ENCODE results near the gene SIRT6. TPM values are rescaled to one million over a fixed set of nuclear protein-coding genes. Genes with fewer than 3 reads are reported as not detected.
A peak's percentile ranks its signal among the peaks of the same experiment; 100 is the strongest.

SIRT6 gene
- total RNA-seq, 1 donor from 2014 or later: 11.8 TPM

DNA sequence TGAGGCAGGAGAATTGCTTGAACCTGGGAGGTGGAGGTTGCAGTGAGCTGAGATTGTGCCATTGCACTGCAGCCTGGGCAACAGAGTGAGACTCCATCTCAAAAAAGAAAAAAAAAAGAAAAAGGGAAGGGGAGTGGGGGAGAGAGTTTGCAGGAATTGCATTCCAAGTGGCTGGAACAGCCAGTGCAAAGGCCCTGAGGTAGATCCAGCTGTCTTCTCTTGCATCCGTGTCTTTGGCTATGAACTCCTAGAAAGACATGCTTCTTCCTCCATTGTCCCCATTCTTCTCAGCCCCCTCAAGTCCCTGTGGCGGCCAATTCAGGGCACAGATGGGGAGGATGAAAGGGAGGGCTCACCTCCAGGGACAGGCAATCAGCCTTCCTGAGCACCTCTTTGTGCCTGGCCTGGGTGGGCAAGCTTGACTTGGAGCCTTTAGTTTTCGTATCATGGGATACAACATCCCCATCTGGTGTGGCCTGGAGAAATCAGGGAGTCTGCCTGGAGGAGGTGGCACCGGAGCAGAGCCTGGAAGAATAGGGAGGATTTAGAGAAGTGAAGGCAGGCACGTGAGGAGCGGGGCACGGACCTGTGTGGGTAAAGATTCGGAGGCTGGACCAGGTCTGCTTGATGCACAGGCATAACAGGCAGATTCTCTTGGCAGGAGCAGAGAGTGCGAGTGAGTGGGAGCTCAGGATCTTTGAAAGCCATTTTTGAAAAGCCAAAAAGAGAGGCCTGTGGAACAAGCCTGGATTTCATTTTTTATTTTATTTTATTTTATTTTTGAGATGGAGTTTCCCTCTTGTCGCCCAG is 5.2 kb upstream of the SIRT6 start:
- FAIRE-seq: no peak
- Histone ChIP-seq H3K27me3 (ENCODE audit: control insufficient read depth, insufficient read depth, low read length) (no peaks in the 10 kb centered on the region), H3K4me3 (ENCODE audit: low read depth, low read length) (no peak overlapping the region), H3K36me3 (ENCODE audit: control insufficient read depth, insufficient read depth, low read length) (no peaks in the 10 kb centered on the region)
- DNase-seq (ENCODE audit: low read depth): no peak
- TF ChIP-seq, protein P1, sequence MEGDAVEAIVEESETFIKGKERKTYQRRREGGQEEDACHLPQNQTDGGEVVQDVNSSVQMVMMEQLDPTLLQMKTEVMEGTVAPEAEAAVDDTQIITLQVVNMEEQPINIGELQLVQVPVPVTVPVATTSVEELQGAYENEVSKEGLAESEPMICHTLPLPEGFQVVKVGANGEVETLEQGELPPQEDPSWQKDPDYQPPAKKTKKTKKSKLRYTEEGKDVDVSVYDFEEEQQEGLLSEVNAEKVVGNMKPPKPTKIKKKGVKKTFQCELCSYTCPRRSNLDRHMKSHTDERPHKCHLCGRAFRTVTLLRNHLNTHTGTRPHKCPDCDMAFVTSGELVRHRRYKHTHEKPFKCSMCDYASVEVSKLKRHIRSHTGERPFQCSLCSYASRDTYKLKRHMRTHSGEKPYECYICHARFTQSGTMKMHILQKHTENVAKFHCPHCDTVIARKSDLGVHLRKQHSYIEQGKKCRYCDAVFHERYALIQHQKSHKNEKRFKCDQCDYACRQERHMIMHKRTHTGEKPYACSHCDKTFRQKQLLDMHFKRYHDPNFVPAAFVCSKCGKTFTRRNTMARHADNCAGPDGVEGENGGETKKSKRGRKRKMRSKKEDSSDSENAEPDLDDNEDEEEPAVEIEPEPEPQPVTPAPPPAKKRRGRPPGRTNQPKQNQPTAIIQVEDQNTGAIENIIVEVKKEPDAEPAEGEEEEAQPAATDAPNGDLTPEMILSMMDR (IDR thresholded peaks at IDR 0.05; ENCODE audit: insufficient read depth, low read length, severe bottlenecking): no peak

DNA sequence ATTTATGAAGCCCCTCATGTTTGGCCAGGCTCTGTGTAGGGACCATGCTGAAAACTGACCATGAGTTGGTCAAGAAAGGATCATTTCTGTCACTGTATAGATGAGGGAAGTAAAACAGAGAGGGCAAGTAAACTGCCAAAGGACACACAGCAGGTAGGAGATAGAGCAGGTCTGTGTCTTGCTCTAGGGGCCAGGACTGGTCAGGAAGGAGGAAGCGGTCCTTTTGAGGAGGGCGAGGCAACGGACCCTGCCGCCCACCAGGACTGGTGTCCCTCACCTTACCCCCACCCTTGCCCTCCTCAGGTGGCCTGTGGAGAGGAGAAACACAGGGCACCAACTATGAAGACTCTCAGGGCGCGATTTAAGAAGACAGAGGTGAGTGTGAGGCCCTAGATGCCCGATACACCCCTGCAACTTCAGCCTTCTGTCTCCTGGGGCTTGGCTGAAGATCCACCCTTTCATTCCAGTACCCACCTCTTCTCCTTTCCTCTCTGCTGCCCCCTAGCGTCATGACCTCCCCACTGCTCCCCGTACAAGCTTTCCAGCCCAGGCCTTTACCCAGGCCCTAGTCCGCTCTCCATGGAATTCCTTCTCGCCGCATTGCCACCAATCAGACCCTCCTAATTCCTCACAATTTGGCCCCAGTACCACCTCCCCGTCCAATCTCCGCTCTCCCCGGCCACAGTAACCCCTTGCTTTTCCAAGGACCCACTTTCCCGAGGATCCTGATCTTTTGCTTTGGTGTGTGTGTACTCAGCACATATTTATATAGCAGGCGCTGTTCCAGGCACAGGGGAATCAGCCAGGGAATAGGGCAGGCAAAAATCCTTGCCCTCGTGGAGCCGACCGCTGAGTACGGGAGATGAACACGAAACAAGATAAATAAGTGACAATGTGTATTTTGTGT is 4.0 kb upstream of the SIRT6 start:
- Histone ChIP-seq H3K4me3 (ENCODE audit: low read depth, low read length) (no peak overlapping the region), H3K27me3 (ENCODE audit: control insufficient read depth, insufficient read depth, low read length) (no peaks in the 10 kb centered on the region), H3K36me3 (ENCODE audit: control insufficient read depth, insufficient read depth, low read length) (no peaks in the 10 kb centered on the region)
- TF ChIP-seq, protein P1 (IDR thresholded peaks at IDR 0.05; ENCODE audit: insufficient read depth, low read length, severe bottlenecking): peak; percentile 89
- FAIRE-seq (no peak), DNase-seq (ENCODE audit: low read depth) (peak; percentile 47)

DNA sequence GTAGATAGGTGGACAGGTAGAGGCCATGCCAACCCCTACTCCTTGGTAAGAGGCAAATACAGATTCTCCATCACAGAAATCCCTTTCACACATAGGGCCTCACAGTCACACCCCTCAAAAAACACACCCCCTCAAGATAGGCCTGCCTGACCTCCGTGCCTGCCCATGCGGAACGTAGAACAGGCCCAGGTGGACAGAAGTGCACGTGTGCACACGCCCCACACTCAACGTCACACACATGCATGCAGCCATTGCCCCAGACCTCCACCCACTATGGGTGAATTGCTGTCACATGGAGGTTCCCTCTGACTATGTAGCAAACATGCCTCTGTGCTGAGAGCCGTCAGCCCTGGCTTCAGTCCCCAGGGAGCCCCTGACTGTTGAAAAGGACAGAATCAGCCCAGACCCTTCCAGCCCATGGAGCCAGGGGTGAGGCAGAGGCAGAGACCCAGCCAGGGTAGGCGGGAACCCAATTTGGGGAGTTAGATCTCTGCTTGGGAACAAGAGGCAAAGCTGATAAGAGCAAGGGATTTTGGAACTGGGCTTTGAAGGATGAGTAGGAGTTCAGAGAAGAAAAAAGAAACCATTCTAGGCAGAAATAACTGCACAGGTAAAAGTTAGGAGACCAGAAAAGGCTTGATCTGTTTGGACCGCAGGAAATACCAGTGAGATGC is 3.2 kb upstream of the SIRT6 start:
- no peak for DNase-seq (ENCODE audit: low read depth)
- no peak for FAIRE-seq
- Histone ChIP-seq H3K27me3 (ENCODE audit: control insufficient read depth, insufficient read depth, low read length) (no peaks in the 10 kb centered on the region), H3K4me3 (ENCODE audit: low read depth, low read length) (no peak overlapping the region), H3K36me3 (ENCODE audit: control insufficient read depth, insufficient read depth, low read length) (peaks cover 2% of the 10 kb centered on the region)
- TF ChIP-seq, protein P1 (IDR thresholded peaks at IDR 0.05; ENCODE audit: insufficient read depth, low read length, severe bottlenecking): no peak

DNA sequence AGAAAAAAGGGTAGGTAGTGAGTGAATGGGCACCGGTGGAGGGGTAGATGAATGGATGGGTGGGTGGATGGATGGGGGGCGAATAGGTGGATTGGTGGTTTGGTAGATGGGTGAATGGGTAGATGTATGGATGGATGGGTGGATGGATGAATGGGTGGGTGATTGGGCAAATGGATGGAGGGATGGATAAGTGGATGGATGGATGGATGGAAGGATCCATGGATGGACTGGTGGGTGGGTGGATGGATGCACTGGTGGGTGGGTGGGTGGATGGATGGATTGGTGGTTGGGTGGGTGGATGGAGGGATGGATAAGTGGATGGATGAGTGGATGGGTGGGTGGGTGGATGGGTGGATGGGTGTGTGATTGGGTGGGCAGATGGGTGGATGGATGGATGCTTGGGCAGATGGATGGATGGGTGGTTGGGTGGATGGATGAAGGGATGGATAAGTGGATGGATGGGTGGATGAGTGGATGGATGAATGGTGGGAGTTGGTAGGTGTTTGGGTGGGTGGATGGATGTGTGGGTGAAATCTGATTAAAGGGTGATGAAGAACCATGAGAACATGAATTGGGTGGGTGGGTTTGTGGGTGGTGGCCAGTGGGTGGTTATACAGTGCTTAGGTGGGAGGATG is 2.5 kb upstream of the SIRT6 start:
- no peak for FAIRE-seq
- Histone ChIP-seq H3K27me3 (ENCODE audit: control insufficient read depth, insufficient read depth, low read length) (no peaks in the 10 kb centered on the region), H3K36me3 (ENCODE audit: control insufficient read depth, insufficient read depth, low read length) (peaks cover 3% of the 10 kb centered on the region), H3K4me3 (ENCODE audit: low read depth, low read length) (no peak overlapping the region)
- TF ChIP-seq, protein P1 (IDR thresholded peaks at IDR 0.05; ENCODE audit: insufficient read depth, low read length, severe bottlenecking): no peak
- no peak for DNase-seq (ENCODE audit: low read depth)

DNA sequence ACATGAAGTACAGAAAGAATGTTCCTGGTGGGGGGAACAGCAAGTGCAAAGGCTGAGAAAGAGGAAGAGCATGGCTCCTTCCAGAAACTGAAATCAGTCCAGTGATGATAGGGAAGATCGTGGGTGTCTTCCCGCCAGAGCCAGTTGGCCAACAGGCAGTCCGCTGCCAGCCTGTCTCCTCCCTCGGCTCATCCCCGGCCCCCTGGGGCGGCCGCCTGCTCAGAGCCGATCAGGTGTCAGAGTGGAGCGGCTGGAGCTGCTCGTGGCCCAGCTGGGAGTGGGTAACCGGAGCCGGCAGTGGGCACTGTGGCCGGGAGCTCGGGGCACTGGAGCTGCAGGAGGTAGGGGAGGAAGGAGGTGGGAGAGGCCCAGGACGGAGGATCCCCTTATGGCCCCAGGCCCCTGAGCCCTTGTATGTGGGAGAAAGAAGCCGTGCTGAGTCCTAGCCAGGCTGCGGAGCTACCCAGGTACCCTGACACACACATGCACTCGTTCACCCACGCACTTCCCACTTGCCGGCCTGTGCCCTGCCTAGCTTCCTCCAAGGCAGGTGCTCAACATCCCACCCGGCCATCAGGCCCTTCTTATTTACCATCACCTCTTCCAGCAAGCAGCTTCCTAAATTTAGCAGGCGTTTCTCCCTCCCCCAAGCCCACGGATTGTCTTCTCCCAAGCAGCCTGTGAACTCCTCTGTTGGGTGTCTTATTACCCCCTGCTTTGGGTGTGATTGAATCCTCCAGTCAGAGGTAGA is 1.8 kb upstream of the SIRT6 start:
- Histone ChIP-seq H3K36me3 (ENCODE audit: control insufficient read depth, insufficient read depth, low read length) (peaks cover 5% of the 10 kb centered on the region), H3K4me3 (ENCODE audit: low read depth, low read length) (no peak overlapping the region), H3K27me3 (ENCODE audit: control insufficient read depth, insufficient read depth, low read length) (no peaks in the 10 kb centered on the region)
- no peak for DNase-seq (ENCODE audit: low read depth)
- TF ChIP-seq, protein P1 (IDR thresholded peaks at IDR 0.05; ENCODE audit: insufficient read depth, low read length, severe bottlenecking): no peak
- no peak for FAIRE-seq

Measured in bronchial epithelial cell (primary cell).